ENCODE results near the gene GLIS1. TPM values are rescaled to one million over a fixed set of nuclear protein-coding genes. Genes with fewer than 3 reads are reported as not detected.

GLIS1 gene
- total and polyA plus RNA-seq, 10 of the 15 experiments (the other 5 are each of a cell fraction or from before 2014, with no cell fraction given) = not detected

DNA sequence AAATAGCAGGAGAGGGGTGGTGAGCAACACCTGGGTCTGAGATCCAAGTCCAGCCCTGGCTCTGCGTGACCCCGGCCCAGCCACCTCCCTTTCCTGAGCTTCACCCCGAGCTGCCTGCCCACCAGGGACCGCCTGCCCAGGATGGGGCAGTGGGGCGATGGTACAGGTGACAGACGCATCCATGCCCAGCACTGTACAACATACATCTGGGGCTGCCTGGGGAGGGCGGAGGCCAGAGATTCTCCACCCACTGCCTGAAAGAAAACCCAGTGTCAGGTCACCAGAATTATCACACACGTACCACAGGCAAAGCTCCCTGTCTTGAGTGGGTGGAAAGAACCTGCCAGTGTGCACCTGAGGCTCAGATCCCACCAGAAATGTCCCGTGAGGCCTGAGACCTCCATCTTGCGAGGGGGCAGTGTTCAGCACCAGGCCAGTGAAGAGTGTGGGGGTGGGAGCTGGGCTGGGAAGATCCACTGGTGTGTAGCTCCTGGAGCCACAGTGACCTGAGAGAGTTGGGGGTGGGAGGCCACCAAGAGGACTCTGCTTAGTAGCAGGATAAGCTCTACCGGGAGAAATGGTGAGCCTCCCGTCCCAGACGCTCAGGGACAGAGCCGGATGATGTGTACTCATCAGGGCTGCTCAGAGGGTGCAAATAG is 198.2 kb downstream of the GLIS1 start (continued):
- TF ChIP-seq ZNF384 (IDR thresholded peaks at IDR 0.05; ENCODE audit: borderline replicate concordance, low read depth, low read length) = no peak
- TF ChIP-seq NFIC (IDR thresholded peaks at IDR 0.05; ENCODE audit: low read depth, low read length) = no peak
- no peak for TF ChIP-seq RAD21 (IDR thresholded peaks at IDR 0.05; ENCODE audit: insufficient read depth, low read depth, low read length)

DNA sequence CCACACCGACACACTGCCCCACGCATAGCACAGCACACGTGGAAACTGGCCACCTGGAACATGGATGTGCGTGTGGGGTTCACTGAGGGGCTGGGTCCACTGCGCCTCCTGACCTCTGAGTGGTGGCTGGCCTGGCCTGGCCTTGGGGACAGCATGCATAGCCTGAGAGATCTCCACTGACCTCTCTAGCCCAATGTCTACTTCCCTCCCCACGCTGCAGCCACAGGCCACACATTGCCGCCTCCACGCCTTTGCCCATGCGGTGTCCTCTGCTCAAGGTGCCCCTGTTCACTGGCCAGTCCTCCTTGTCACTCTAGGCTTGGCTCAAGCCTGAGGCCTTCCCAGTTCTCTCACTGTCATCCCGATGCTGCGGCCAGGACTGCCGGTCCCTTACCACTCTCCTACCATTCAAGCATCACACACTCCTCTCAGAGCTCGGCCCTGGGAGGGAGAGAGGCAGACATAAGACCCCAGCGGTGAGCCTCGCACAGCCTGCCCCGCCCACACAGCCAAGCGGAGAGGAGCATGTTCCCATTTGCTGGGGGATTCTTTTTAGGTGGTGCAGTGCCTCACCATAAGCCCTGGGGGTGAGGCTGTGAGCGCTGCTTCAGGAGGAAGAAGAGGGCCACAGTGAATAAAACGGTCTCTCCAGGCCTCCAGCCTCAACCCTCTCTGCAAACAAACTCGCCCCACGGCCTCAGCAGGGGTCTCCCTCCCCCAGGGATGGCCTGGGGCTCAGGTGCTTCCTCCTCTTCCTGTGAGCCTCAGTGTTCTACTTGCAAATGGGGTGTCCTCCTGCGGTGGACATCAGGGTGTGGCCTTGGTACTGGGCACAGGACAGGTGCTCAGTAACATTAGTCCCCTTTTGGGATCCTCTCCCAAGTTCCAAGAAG is 199.0 kb downstream of the GLIS1 start:
- DNase-seq (ENCODE audit: low read depth, low spot score) = no peak
- no peak overlapping the region for H3K4me3 ChIP-seq
- H3K79me2 ChIP-seq (ENCODE audit: control insufficient read depth, insufficient read depth, low read length) = no peaks in the 10 kb centered on the region
- in situ Hi-C loops (cut with MboI) (no loop called here), intact Hi-C loops (cut with micrococcal nuclease; ENCODE audit: unreplicated experiment) (no loop called here)
- no peak for ATAC-seq
- H4K20me1 ChIP-seq (ENCODE audit: control insufficient read depth, insufficient read depth) = no peaks in the 10 kb centered on the region
- no peak overlapping the region for H3K27ac ChIP-seq (ENCODE audit: control insufficient read depth, insufficient read depth)
- RAD21 ChIA-PET (ENCODE audit: unreplicated experiment) = no interaction called here
- no peaks in the 10 kb centered on the region; a peak in 2 of 4 replicates for H3K27me3 ChIP-seq (replicated peaks in 1 of 2; ENCODE audit: control insufficient read depth in 2 of 2, insufficient read depth in 2 of 2, low read length in 1 of 2)
- no peak for FAIRE-seq
- no peak overlapping the region for H3K4me2 ChIP-seq (ENCODE audit: control insufficient read depth, insufficient read depth)
- H3K36me3 ChIP-seq (ENCODE audit: control insufficient read depth in 2 of 2, insufficient read depth in 2 of 2, low read length in 1 of 2) = no peaks in the 10 kb centered on the region
- no peaks in the 10 kb centered on the region for H3K4me1 ChIP-seq (ENCODE audit: control insufficient read depth, insufficient read depth, low read length)
- H3K9me3 ChIP-seq (replicated peaks; ENCODE audit: control insufficient read depth, insufficient read depth, low read length) = no peaks in the 10 kb centered on the region
- POLR2A ChIA-PET = no interaction called here
- TF ChIP-seq IRF4 (IDR thresholded peaks at IDR 0.05; ENCODE audit: low read depth, low read length) (no peak), IKZF1 (conservative IDR thresholded peaks at IDR 0.05) (no peak), RAD51 (IDR thresholded peaks at IDR 0.05) (no peak), SIN3A (IDR thresholded peaks at IDR 0.05; ENCODE audit: low read depth, low read length) (no peak), MTA3 (IDR thresholded peaks at IDR 0.05; ENCODE audit: borderline replicate concordance, low read length) (no peak), ESRRA (IDR thresholded peaks at IDR 0.05; ENCODE audit: low read length) (no peak), CBX3 (IDR thresholded peaks at IDR 0.05; ENCODE audit: borderline replicate concordance, low read depth) (no peak), MEF2B (IDR thresholded peaks at IDR 0.05; ENCODE audit: partially characterized antibody, poor library complexity, severe bottlenecking) (no peak), SMAD1 (IDR thresholded peaks at IDR 0.05; ENCODE audit: low read depth, partially characterized antibody) (no peak)
- TF ChIP-seq, protein P1, sequence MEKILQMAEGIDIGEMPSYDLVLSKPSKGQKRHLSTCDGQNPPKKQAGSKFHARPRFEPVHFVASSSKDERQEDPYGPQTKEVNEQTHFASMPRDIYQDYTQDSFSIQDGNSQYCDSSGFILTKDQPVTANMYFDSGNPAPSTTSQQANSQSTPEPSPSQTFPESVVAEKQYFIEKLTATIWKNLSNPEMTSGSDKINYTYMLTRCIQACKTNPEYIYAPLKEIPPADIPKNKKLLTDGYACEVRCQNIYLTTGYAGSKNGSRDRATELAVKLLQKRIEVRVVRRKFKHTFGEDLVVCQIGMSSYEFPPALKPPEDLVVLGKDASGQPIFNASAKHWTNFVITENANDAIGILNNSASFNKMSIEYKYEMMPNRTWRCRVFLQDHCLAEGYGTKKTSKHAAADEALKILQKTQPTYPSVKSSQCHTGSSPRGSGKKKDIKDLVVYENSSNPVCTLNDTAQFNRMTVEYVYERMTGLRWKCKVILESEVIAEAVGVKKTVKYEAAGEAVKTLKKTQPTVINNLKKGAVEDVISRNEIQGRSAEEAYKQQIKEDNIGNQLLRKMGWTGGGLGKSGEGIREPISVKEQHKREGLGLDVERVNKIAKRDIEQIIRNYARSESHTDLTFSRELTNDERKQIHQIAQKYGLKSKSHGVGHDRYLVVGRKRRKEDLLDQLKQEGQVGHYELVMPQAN (conservative IDR thresholded peaks at IDR 0.05) = no peak
- TF ChIP-seq, protein P2, sequence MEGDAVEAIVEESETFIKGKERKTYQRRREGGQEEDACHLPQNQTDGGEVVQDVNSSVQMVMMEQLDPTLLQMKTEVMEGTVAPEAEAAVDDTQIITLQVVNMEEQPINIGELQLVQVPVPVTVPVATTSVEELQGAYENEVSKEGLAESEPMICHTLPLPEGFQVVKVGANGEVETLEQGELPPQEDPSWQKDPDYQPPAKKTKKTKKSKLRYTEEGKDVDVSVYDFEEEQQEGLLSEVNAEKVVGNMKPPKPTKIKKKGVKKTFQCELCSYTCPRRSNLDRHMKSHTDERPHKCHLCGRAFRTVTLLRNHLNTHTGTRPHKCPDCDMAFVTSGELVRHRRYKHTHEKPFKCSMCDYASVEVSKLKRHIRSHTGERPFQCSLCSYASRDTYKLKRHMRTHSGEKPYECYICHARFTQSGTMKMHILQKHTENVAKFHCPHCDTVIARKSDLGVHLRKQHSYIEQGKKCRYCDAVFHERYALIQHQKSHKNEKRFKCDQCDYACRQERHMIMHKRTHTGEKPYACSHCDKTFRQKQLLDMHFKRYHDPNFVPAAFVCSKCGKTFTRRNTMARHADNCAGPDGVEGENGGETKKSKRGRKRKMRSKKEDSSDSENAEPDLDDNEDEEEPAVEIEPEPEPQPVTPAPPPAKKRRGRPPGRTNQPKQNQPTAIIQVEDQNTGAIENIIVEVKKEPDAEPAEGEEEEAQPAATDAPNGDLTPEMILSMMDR (IDR thresholded peaks at IDR 0.05 in 2 of 3, conservative IDR thresholded peaks at IDR 0.05 in 1 of 3; ENCODE audit: control insufficient read depth in 2 of 3, extremely low read depth in 1 of 3, insufficient read depth in 1 of 3, low read depth in 3 of 3, low read length in 3 of 3) = no peak
- 34% methylated on average over 22 of the region's 22 CpGs for WGBS (ENCODE audit: insufficient coverage, insufficient replicate concordance, low lambda C conversion rate, missing lambda C conversion rate)
- no peak overlapping the region for H2AFZ ChIP-seq (ENCODE audit: control insufficient read depth, low read depth, low read length)
- CTCF ChIA-PET = no interaction called here
- H3K9ac ChIP-seq (ENCODE audit: control insufficient read depth, insufficient read depth, low read length) = no peak overlapping the region
- SMC1A ChIA-PET (ENCODE audit: uncharacterized antibody, unreplicated experiment) = no interaction called here
- no TSS peak for BruUV-seq (replicated peaks)

Measured in GM12878 (cell line).